ENCODE data around the gene EIF4G1.

The EIF4G1 gene

DNA sequence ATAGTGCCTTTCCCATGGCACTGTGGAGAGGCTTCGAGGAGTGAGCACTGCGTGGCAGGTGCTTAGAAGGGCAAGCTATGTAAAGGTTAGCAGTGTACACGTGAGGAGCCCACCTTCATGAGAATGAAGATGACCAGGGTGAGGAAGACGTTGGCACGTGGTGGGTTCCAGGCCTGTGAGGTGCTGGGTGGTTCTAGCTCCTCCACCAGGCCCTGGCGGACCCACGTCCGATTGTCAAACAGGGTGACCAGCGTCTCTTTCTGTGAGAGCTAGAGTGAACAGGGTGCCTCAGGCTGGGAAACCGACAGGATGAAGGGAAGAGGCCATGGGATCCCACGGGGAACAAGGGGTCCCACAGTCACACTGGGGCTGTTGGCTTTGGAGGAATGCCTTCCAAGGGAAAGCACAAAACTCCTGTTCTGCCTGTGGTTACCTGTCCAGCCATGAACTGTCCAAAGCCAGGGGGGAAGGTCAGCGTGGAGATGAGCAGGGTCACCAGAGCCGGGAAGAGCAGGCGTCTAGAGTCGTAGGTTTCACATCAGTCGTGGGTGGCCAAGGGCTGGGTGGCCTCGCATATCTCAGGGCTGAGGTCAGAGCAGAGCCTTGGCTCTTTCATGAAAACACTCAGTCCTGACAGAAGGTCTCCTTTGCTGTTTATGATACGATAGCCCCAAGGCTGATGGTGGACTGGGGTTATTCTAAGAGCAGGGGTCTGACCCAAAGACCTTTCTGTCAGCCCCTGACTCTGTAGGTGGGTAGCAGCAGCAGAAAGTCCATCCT lies 41.0 kb downstream of the EIF4G1 start:
- Histone ChIP-seq H2AFZ (ENCODE audit: low read length) (no peak overlapping the region), H3K9me2 (ENCODE audit: low read depth, low read length) (no peaks in the 10 kb centered on the region), H3K36me3 (ENCODE audit: insufficient read depth, low read length) (no peaks in the 10 kb centered on the region), H3F3A (ENCODE audit: insufficient read depth, low read length) (no peaks in the 10 kb centered on the region), H3K4me3 (ENCODE audit: low read depth, low read length, poor library complexity, severe bottlenecking) (no peak overlapping the region), H3K79me2 (ENCODE audit: insufficient read depth, low read length) (no peaks in the 10 kb centered on the region), H3K9me3 (ENCODE audit: low read length) (no peaks in the 10 kb centered on the region), H3K4me2 (ENCODE audit: low read length) (no peak overlapping the region), H3K27ac (ENCODE audit: low read depth, low read length, poor library complexity, severe bottlenecking) (no peak overlapping the region), H4K20me1 (ENCODE audit: insufficient read depth, low read length) (no peaks in the 10 kb centered on the region), H3K27me3 (ENCODE audit: insufficient read depth, low read length) (peaks cover 5% of the 10 kb centered on the region; the same call in 1 of the 2 replicates), H3K4me1 (ENCODE audit: insufficient read depth, low read length, severe bottlenecking) (peaks cover 3% of the 10 kb centered on the region), H3K9ac (ENCODE audit: low read length) (no peak overlapping the region)
- TF ChIP-seq EZH2 (IDR thresholded peaks at IDR 0.05; ENCODE audit: borderline replicate concordance, low read length), result no peak
- TF ChIP-seq, protein P1, sequence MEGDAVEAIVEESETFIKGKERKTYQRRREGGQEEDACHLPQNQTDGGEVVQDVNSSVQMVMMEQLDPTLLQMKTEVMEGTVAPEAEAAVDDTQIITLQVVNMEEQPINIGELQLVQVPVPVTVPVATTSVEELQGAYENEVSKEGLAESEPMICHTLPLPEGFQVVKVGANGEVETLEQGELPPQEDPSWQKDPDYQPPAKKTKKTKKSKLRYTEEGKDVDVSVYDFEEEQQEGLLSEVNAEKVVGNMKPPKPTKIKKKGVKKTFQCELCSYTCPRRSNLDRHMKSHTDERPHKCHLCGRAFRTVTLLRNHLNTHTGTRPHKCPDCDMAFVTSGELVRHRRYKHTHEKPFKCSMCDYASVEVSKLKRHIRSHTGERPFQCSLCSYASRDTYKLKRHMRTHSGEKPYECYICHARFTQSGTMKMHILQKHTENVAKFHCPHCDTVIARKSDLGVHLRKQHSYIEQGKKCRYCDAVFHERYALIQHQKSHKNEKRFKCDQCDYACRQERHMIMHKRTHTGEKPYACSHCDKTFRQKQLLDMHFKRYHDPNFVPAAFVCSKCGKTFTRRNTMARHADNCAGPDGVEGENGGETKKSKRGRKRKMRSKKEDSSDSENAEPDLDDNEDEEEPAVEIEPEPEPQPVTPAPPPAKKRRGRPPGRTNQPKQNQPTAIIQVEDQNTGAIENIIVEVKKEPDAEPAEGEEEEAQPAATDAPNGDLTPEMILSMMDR (IDR thresholded peaks at IDR 0.05; ENCODE audit: low read length), result no peak

GRCh38 chr3:184357248-184358123 lies 43.1 kb downstream of the EIF4G1 start:
- Histone ChIP-seq H3K9ac (ENCODE audit: low read length) (no peak overlapping the region), H3F3A (ENCODE audit: insufficient read depth, low read length) (no peaks in the 10 kb centered on the region), H3K9me2 (ENCODE audit: low read depth, low read length) (no peaks in the 10 kb centered on the region), H3K36me3 (ENCODE audit: insufficient read depth, low read length) (no peaks in the 10 kb centered on the region), H3K4me2 (ENCODE audit: low read length) (no peak overlapping the region), H3K27ac (ENCODE audit: low read depth, low read length, poor library complexity, severe bottlenecking) (no peak overlapping the region), H3K27me3 (ENCODE audit: insufficient read depth, low read length) (peaks cover 5% of the 10 kb centered on the region; the same call in 1 of the 2 replicates), H4K20me1 (ENCODE audit: insufficient read depth, low read length) (no peaks in the 10 kb centered on the region), H3K4me3 (ENCODE audit: low read depth, low read length, poor library complexity, severe bottlenecking) (no peak overlapping the region), H3K9me3 (ENCODE audit: low read length) (no peaks in the 10 kb centered on the region), H3K79me2 (ENCODE audit: insufficient read depth, low read length) (no peaks in the 10 kb centered on the region), H3K4me1 (ENCODE audit: insufficient read depth, low read length, severe bottlenecking) (peaks cover 10% of the 10 kb centered on the region), H2AFZ (ENCODE audit: low read length) (no peak overlapping the region)
- TF ChIP-seq EZH2 (IDR thresholded peaks at IDR 0.05; ENCODE audit: borderline replicate concordance, low read length), result no peak
- TF ChIP-seq, protein P1 (IDR thresholded peaks at IDR 0.05; ENCODE audit: low read length), result no peak

GRCh38 chr3:184358124-184358767 lies 43.8 kb downstream of the EIF4G1 start:
- no peak for TF ChIP-seq EZH2 (IDR thresholded peaks at IDR 0.05; ENCODE audit: borderline replicate concordance, low read length)
- TF ChIP-seq, protein P1 (IDR thresholded peaks at IDR 0.05; ENCODE audit: low read length), result no peak
- Histone ChIP-seq H3K27me3 (ENCODE audit: insufficient read depth, low read length) (peaks cover 5% of the 10 kb centered on the region; the same call in 1 of the 2 replicates), H3F3A (ENCODE audit: insufficient read depth, low read length) (no peaks in the 10 kb centered on the region), H3K27ac (ENCODE audit: low read depth, low read length, poor library complexity, severe bottlenecking) (no peak overlapping the region), H3K79me2 (ENCODE audit: insufficient read depth, low read length) (no peaks in the 10 kb centered on the region), H4K20me1 (ENCODE audit: insufficient read depth, low read length) (no peaks in the 10 kb centered on the region), H3K9me2 (ENCODE audit: low read depth, low read length) (no peaks in the 10 kb centered on the region), H3K4me2 (ENCODE audit: low read length) (no peak overlapping the region), H3K4me1 (ENCODE audit: insufficient read depth, low read length, severe bottlenecking) (peaks cover 10% of the 10 kb centered on the region), H3K4me3 (ENCODE audit: low read depth, low read length, poor library complexity, severe bottlenecking) (no peak overlapping the region), H3K9ac (ENCODE audit: low read length) (no peak overlapping the region), H3K36me3 (ENCODE audit: insufficient read depth, low read length) (no peaks in the 10 kb centered on the region), H3K9me3 (ENCODE audit: low read length) (no peaks in the 10 kb centered on the region), H2AFZ (ENCODE audit: low read length) (no peak overlapping the region)

Measured in OCI-LY1 (cell line).